Upper lobe of left lung (tissue), 6 donors: Measurements from ENCODE around the gene EXPH5. TPM values are rescaled to one million over a fixed set of nuclear protein-coding genes. Genes with fewer than 3 reads are reported as not detected.

Experiments used
- ATAC-seq, 2 donors: fragments of 200-7000 bp; cut with Tn5 transposase; one replicate each; pipeline ENCODE4 v1.9.1; 2022; ENCODE audit warnings: mild to moderate bottlenecking in 2 of 2, moderate library complexity in 2 of 2; ENCODE audit not compliant: low FRiP score in 2 of 2
- DNase-seq, 2 donors: peaks; one replicate each; pipeline ENCODE4 v3.0.0-alpha.2; 2019 to 2020
- H3K27ac ChIP-seq, 4 donors: fragments of 200-600 bp; sonication (generic); one replicate each; pipeline ENCODE4 v1.5.1; 2016 to 2019
- H3K27me3 ChIP-seq, 4 donors: fragments of 200-600 bp; sonication (generic); one replicate each; pipeline ENCODE4 v1.5.1; 2017 to 2019
- H3K36me3 ChIP-seq, 4 donors: fragments of 200-600 bp; sonication (generic); one replicate each; pipeline ENCODE4 v1.5.1; 2016 to 2019
- H3K4me1 ChIP-seq, 4 donors: fragments of 200-600 bp; sonication (generic); one replicate each; pipeline ENCODE4 v1.5.1; 2018 to 2019
- H3K4me3 ChIP-seq, 4 donors: fragments of 200-600 bp; sonication (generic); one replicate each; pipeline ENCODE4 v1.5.1; 2017 to 2019; ENCODE audit warnings: mild to moderate bottlenecking in 2 of 4, moderate library complexity in 1 of 4
- H3K9me3 ChIP-seq, 4 donors: fragments of 200-600 bp; sonication (generic); one replicate each; pipeline ENCODE4 v1.5.1; 2018 to 2019
- EP300 ChIP-seq, 4 donors: sonication (generic); formaldehyde crosslinking; IDR thresholded peaks; one replicate each; pipeline ENCODE4 v1.5.1; 2017; ENCODE audit warnings: antibody characterized with exemption in 4 of 4, control low read depth in 2 of 4
- POLR2A ChIP-seq, 4 donors: fragments of 450-650 bp; IDR thresholded peaks; one replicate each; pipeline ENCODE4 v1.5.1; 2016 to 2017; ENCODE audit warnings: antibody characterized with exemption in 4 of 4, mild to moderate bottlenecking in 2 of 4
- POLR2AphosphoS5 ChIP-seq, 2 donors: sonication (generic); formaldehyde crosslinking; IDR thresholded peaks; one replicate each; pipeline ENCODE4 v1.5.1; 2017; ENCODE audit warnings: antibody characterized with exemption in 2 of 2
- WGBS, 2 donors: methylation state at CpG; one replicate each; pipeline ENCODE4 v1.1.5; 2017 to 2018; 5-methylcytosine and 5-hydroxymethylcytosine counted together
- total RNA-seq, 6 donors: library from RNA; depleted of rRNA in 4 of 6; stranded (reverse); fragments of >200 nt in 4 of 6; gene quantifications; one replicate each; pipeline versions ENCODE4 v1.1.0 to v1.2.1, GENCODE V29; 2016 to 2021
- TF ChIP-seq, protein P1 (sequence below), 6 experiments: fragments of 450-650 bp in 4 of 6; fragments of 200-600 bp in 2 of 6; sonication (generic) in 2 of 6; IDR thresholded peaks; one replicate each; pipeline ENCODE4 v1.5.1; 2016 to 2019; ENCODE audit warnings: antibody characterized with exemption in 6 of 6
- donor health status: DM: no; HTN: no; CAD: no; lungs with moderate emphysema.
- donor health status: DM: no; HTN: yes; CAD: no; lungs with severe emphysema.

The EXPH5 gene
- total RNA-seq, 6 donors from 2014 or later, result 12.8 to 47.0 (median 28.3) TPM

GRCh38 chr11:108584973-108585372, 8.6 kb downstream of the EXPH5 start:
- no peaks in the 10 kb centered on the region for H3K9me3 ChIP-seq
- no peak for ATAC-seq
- H3K27ac ChIP-seq, result no peak overlapping the region
- no peaks in the 10 kb centered on the region for H3K36me3 ChIP-seq
- peaks cover 0 to 5% (median 2%) of the 10 kb centered on the region in 4 donors for H3K4me1 ChIP-seq
- TF ChIP-seq POLR2A (IDR thresholded peaks at IDR 0.05) (no peak), POLR2AphosphoS5 (IDR thresholded peaks at IDR 0.05) (no peak), EP300 (IDR thresholded peaks at IDR 0.05) (no peak)
- TF ChIP-seq, protein P1, sequence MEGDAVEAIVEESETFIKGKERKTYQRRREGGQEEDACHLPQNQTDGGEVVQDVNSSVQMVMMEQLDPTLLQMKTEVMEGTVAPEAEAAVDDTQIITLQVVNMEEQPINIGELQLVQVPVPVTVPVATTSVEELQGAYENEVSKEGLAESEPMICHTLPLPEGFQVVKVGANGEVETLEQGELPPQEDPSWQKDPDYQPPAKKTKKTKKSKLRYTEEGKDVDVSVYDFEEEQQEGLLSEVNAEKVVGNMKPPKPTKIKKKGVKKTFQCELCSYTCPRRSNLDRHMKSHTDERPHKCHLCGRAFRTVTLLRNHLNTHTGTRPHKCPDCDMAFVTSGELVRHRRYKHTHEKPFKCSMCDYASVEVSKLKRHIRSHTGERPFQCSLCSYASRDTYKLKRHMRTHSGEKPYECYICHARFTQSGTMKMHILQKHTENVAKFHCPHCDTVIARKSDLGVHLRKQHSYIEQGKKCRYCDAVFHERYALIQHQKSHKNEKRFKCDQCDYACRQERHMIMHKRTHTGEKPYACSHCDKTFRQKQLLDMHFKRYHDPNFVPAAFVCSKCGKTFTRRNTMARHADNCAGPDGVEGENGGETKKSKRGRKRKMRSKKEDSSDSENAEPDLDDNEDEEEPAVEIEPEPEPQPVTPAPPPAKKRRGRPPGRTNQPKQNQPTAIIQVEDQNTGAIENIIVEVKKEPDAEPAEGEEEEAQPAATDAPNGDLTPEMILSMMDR (IDR thresholded peaks at IDR 0.05), result no peak
- no peaks in the 10 kb centered on the region for H3K27me3 ChIP-seq
- no peak for DNase-seq
- H3K4me3 ChIP-seq, result no peak overlapping the region

GRCh38 chr11:108580645-108581044, 12.9 kb downstream of the EXPH5 start:
- DNase-seq, result no peak
- Histone ChIP-seq H3K4me1 (no peaks in the 10 kb centered on the region), H3K27ac (no peak overlapping the region), H3K4me3 (no peak overlapping the region), H3K27me3 (no peaks in the 10 kb centered on the region), H3K36me3 (no peaks in the 10 kb centered on the region), H3K9me3 (no peaks in the 10 kb centered on the region)
- WGBS, 2 donors, result 96 to 97% methylated on average over 2 of the region's 2 CpGs
- TF ChIP-seq POLR2A (IDR thresholded peaks at IDR 0.05), result no peak
- TF ChIP-seq, protein P1 (IDR thresholded peaks at IDR 0.05), result no peak
- TF ChIP-seq POLR2AphosphoS5 (IDR thresholded peaks at IDR 0.05), result no peak
- TF ChIP-seq EP300 (IDR thresholded peaks at IDR 0.05), result no peak
- ATAC-seq, result no peak

DNA sequence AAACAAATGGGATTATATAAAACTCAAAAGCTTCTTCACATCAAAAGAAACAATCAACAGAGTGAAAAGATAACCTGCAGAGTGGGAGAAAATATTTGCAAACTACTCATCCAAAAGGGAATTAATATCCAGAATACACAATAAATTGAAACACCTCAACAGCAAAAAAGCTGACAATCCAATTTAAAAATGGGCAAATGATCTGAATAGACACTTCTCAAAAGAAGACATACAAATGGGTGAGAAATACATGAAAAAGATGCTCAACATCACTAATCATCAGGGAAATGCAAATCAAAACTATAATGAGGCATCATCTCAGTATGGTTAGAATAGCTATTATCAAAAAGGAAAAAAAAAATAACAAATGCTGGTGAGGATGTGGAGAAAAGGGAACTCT, 13.5 kb downstream of the EXPH5 start:
- Histone ChIP-seq H3K9me3 (no peaks in the 10 kb centered on the region), H3K36me3 (no peaks in the 10 kb centered on the region), H3K27ac (no peak overlapping the region), H3K27me3 (no peaks in the 10 kb centered on the region), H3K4me3 (no peak overlapping the region), H3K4me1 (no peaks in the 10 kb centered on the region)
- no peak for TF ChIP-seq EP300 (IDR thresholded peaks at IDR 0.05)
- no peak for TF ChIP-seq POLR2AphosphoS5 (IDR thresholded peaks at IDR 0.05)
- TF ChIP-seq POLR2A (IDR thresholded peaks at IDR 0.05), result no peak
- TF ChIP-seq, protein P1 (IDR thresholded peaks at IDR 0.05), result no peak
- DNase-seq (no peak), ATAC-seq (no peak)

DNA sequence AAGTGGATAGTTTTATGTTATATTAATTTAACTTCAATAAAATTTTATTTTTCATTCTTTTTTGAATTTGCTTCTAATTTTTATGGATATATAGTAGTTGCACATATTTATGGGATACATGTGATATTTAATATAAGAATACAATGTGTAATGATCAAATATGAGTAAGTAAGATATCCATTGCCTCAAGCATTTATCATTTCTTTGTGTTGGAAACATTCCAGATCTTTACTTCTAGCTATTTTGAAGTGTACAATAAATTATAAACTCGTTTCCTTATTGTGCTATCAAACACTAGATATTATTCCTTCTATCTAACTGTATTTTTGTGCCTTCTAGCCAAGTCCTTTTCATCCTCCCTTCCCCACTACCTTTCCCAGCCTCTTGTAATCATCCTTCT, 17.0 kb downstream of the EXPH5 start:
- DNase-seq, result no peak
- H3K36me3 ChIP-seq, result no peaks in the 10 kb centered on the region
- H3K9me3 ChIP-seq, result no peaks in the 10 kb centered on the region
- no peak overlapping the region for H3K27ac ChIP-seq
- H3K27me3 ChIP-seq, result no peaks in the 10 kb centered on the region
- WGBS, 2 donors, result 41 to 50% methylated on average over 1 of the region's 1 CpG
- no peak overlapping the region for H3K4me3 ChIP-seq
- ATAC-seq, result no peak
- TF ChIP-seq EP300 (IDR thresholded peaks at IDR 0.05) (no peak), POLR2A (IDR thresholded peaks at IDR 0.05) (no peak), POLR2AphosphoS5 (IDR thresholded peaks at IDR 0.05) (no peak)
- TF ChIP-seq, protein P1 (IDR thresholded peaks at IDR 0.05), result no peak
- no peaks in the 10 kb centered on the region for H3K4me1 ChIP-seq

- TF ChIP-seq, protein P1 (IDR thresholded peaks at IDR 0.05), result no peak
- no peak for TF ChIP-seq EP300 (IDR thresholded peaks at IDR 0.05)
- no peak for TF ChIP-seq POLR2A (IDR thresholded peaks at IDR 0.05)
- TF ChIP-seq POLR2AphosphoS5 (IDR thresholded peaks at IDR 0.05), result no peak
- DNase-seq (no peak), ATAC-seq (no peak)
- no peaks in the 10 kb centered on the region for H3K36me3 ChIP-seq
- H3K4me1 ChIP-seq, result no peaks in the 10 kb centered on the region
- H3K9me3 ChIP-seq, result no peaks in the 10 kb centered on the region
- no peaks in the 10 kb centered on the region for H3K27me3 ChIP-seq
- H3K4me3 ChIP-seq, result no peak overlapping the region
- WGBS, 2 donors, result 94 to 95% methylated on average over 4 of the region's 4 CpGs
- H3K27ac ChIP-seq, result no peak overlapping the region
These were observed 18.9 kb downstream of the EXPH5 start for GRCh38 chr11:108574675-108575074.
